ENCODE measurements around the gene EXOC8.

DNA sequence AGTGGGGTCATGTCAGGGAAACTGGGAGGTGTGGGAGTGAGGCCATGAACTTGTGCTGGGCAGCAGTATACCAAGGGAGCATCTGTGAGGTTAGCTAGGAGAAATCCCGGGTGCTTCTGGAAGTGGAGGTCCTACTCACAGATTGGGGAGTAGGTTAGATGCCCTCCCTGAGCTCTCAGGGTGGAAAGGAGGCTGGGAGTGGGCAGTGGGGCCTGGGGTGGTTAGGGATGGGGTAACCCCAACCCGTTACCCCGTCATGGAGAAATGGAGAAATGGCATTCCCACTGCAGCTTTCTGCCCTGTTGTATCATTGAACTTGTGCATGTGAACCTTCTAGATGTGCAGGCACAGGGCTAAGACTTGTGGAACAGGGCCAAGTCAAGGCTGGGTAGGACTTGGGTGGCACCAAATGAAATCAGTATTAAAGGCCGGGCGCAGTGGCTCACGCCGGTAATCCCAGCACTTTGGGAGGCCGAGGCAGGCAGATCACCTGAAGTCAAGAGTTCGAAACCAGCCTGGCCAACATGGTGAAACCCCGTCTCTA is 27.2 kb downstream of the EXOC8 start:
- no peak for TF ChIP-seq POLR2A (IDR thresholded peaks at IDR 0.05; ENCODE audit: low read length)
- TF ChIP-seq, protein P1, sequence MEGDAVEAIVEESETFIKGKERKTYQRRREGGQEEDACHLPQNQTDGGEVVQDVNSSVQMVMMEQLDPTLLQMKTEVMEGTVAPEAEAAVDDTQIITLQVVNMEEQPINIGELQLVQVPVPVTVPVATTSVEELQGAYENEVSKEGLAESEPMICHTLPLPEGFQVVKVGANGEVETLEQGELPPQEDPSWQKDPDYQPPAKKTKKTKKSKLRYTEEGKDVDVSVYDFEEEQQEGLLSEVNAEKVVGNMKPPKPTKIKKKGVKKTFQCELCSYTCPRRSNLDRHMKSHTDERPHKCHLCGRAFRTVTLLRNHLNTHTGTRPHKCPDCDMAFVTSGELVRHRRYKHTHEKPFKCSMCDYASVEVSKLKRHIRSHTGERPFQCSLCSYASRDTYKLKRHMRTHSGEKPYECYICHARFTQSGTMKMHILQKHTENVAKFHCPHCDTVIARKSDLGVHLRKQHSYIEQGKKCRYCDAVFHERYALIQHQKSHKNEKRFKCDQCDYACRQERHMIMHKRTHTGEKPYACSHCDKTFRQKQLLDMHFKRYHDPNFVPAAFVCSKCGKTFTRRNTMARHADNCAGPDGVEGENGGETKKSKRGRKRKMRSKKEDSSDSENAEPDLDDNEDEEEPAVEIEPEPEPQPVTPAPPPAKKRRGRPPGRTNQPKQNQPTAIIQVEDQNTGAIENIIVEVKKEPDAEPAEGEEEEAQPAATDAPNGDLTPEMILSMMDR (IDR thresholded peaks at IDR 0.05) = no peak
